Stimulated activated CD4-positive, alpha-beta T cell treated with anti-CD3 and anti-CD28 coated beads, TNF-alpha, amount 100 ng/mL, for 4 hours (primary cell): Measurements from ENCODE around the gene SELENOO.

Experiments used
- DNase-seq, 3 experiments: peaks; one replicate each; pipeline ENCODE4 v3.0.0-alpha.2; 2020; ENCODE audit warnings: low read depth in 3 of 3

Gene SELENOO

GRCh38 chr22:50238755-50239154 lies 37.9 kb downstream of the SELENOO start:
- no peak for DNase-seq

DNA sequence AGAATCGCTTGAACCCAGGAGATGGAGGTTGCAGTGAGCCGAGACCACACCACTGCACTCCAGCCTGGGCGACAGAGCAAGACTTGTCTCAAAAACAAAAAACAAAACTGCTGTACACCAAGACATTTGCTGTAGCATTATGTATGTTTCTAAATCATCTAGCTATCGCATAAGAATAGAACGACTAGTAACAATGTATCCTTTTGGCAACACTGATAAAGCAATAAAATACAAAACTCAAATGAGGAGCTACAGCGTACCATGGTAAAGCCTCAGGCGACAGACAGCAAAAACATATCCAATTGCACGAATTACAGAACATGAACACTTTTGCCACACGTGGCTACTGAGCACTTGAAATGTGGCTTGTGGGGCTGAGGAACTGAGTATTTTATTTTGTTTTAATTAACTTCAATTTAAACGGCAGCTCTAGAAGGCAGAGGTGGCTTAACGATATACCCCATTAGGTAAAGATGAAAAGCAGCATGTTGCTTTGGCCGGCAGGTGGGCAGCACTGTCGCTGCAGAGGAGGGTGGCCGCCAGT lies 41.7 kb downstream of the SELENOO start:
- DNase-seq, result no peak

DNA sequence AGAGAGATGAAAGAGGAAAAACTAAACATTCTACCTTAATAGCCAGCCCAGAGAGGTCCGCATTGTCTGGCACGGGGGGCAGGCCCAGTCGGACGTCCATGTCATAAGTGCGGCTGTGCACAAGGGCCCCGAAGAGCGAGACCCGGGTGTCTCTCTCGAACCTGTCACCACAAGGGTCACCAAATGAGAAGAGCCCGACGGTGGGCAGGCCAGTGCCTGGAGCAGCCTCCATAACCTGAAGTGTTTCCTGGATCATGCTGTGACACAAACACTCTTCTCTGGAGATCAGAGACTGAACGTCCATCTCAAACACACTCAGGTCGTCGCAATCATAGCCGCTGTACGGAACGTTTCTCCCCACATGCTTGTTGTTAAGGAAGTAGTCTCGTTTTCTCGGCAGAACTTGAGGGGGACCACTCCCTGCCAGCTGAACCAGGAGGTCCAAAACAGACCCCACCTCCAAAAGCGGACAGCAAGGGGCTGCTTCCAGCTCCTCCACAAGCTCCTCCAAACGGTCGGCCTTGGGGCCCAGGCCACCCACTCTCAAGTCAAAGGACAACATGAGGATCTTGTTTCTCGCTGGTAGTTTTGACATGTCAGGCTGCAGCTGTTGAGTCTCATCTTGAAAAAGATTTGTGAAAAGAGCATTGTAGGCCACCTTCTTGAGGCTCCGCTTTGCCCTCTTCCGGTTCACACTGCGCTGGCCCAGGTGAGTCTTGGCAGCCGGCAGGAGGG lies 43.0 kb downstream of the SELENOO start:
- no peak for DNase-seq

DNA sequence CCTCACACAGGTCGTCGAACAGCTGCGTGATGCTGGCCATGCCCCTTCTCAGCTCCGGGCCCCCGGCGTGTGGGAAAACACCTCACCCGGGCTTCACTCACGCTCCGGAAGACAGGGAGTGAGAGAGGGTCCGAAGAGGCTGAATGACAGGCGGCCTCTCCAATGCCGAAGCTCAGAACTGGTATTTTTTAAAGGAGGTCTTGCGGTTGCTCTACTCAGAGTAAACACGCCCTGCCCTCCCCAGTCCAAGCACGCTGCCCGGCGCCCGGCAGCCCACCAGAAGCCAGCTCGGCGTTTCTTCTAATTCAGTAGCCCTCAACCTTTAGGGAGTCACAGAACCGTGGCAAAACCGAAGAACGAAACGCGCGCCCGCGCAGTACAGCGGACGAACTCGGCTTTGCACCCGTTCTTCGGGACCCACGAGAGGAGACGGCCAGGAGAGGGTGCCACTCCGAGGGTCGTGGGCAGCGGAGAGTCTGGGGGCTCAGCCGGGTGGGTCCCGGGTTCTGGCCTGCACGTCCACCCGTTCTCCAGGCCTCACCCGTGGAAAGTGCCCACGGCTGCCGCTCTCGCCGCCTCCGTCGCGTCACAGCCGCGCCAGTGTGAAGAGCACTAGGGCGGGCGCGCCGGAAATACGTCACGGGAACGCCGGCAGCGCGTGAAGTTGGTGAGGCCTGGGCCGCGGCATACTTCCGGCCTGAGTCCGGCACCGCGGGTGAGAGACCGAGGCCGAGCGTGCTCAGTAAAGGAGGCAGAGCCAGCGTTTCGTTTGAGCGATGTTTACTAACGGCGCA lies 43.8 kb downstream of the SELENOO start, which contains the start of gene TUBGCP6:
TSS of gene TUBGCP6 (minus strand) at position 604 of the 794 bp plus-strand sequence. CDS start at position 40, 564 bp downstream.
- peak; percentile 83 to 91 (median 90) for DNase-seq

GRCh38 chr22:50245214-50246072 lies 44.6 kb downstream of the SELENOO start:
- peak in 1 of 3 experiments; percentile 70 for DNase-seq

DNA sequence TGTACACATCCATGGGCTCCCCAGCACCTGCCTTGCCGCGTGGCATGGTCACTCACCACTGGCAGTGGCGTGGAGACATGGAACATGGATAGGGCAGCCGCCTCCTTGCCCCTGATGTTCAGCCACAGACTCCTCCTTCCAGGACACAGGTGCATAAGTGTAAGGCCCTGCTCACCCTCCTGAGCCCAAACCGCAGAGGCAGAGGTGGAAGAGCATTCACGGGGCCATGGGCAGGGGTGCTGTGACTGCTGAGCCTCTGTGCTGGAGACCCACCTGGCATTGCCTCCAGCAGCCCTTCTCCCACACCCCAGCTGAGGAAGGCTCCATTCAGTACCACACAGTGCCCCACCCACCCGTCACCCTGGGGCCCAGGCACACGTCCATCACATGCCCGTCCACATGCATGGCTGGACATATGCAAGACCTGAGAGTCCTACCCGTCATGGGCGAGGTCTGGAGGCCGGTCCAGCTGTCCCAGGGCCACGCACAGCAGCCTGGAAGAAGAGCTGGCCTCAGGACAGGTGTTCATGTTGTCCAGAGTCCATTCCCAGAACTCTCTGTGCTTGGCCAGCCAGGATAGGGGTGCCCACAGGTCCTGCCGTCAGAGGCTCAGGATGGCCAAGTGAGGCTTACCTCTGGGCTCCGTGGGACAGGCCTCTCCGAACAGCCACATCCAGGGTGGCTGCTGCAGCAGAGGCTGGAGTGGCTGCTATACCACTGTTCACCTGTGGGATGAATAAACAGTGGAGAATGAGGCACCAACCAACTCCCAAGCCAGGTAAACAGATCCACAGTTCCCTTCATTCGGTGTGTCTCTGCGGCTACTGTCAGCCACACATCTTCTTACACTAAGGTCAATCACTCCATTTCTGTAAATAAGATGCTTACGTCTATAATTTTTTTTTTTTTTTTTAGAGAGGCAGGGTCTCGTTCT lies 45.7 kb downstream of the SELENOO start:
- DNase-seq, result no peak

- peak in 1 of 3 experiments; percentile 27 for DNase-seq
Observed at GRCh38 chr22:50247748-50248147, 46.9 kb downstream of the SELENOO start.

DNA sequence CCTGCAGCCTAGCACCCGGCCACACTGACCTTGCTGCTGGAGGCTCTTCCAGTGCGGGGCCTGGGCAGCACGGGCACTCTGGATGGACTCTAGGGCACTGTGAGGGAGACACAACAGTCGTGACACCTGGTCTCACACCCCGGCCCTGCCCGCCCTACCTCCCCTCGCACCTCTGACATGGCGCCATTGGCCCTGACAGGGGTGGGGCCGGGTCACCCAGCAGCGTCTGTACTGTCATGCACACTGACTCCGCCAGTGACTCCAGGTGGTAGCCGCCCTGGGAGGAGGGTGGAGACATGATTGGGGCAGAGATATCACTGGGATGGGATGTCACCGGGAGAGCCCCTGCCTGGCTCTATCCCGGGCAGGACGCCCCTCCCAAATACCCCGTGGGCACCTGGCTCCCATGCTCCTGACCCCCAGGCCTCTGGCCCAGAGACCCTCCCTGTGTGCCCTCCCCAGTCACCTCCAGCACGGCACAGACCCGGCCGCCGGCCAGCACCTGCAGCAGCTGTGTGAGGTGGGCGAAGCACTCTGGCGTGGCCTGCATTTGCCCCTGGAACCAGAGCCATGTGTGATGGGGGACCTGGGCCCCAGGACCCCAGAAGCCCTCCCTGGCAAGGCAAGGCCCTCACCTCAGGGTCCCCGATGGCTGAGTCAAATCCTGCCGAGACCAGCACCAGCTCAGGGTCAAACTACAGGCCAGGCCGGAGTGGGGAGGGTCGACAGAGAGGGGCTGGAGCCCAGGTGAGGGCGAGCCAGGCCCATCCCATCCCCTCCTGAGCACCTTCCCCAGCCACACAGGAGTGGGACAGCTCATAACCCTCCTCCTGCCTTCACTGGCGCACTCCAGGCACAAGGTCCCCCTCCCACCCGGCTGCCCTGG lies 47.6 kb downstream of the SELENOO start:
- no peak for DNase-seq

DNA sequence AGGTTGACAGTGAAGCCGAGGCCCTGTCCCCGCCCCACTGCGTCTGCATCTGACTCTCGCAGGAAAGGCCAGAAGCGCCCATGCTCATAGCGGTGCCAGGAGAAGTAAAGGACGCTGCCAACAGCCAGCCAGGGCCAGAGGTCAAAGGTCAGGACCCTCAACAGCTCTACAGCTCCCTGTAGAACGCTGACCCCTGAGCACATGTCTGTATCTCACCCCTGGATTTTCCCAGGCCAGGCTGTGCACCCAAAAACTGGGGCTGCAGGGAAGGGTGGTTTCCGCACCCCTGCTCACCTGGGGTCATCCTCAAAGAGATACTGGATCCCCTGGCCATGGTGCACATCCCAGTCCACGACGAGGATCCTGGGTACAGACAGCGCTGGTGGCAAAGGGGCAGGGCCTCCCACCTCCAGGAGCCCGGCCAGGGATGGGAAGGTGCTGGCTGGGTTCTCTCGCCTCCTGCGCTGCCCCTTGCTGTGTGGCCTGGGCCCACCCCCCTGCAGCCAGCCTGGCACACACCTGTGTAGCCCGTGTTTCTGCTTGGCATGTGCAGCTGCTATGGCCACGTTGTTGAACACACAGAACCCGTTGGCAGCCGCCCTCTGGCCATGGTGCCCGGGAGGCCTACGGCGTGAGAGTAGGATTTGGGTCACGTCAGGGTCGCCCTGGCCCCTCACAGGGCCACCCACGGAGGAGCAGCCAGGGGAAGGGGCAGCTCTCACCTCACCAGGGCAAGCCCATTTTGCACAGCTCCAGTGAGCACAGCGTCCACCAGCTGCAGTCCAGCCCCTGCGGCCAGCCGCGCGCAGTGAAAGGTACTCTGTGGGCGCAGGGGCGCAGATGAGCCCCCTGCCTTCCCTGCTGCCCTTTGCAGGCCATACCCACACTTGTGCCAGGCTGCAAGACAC lies 48.8 kb downstream of the SELENOO start:
- no peak for DNase-seq

DNA sequence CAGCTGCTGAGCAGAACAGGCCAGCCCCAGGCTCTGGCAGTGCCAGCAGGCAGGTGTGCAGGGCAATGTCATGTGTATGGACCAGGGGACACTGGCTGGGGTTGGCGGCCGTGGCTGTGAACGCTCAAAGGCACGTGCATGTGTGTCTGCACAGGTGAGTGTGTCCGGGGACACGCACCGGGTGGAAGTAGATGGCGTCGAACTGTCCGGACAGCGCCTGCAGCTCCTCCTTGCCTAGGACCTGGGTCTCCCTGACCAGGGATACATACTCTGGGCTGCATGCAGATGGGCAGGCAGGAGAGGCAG lies 49.4 kb downstream of the SELENOO start:
- DNase-seq, result no peak

DNA sequence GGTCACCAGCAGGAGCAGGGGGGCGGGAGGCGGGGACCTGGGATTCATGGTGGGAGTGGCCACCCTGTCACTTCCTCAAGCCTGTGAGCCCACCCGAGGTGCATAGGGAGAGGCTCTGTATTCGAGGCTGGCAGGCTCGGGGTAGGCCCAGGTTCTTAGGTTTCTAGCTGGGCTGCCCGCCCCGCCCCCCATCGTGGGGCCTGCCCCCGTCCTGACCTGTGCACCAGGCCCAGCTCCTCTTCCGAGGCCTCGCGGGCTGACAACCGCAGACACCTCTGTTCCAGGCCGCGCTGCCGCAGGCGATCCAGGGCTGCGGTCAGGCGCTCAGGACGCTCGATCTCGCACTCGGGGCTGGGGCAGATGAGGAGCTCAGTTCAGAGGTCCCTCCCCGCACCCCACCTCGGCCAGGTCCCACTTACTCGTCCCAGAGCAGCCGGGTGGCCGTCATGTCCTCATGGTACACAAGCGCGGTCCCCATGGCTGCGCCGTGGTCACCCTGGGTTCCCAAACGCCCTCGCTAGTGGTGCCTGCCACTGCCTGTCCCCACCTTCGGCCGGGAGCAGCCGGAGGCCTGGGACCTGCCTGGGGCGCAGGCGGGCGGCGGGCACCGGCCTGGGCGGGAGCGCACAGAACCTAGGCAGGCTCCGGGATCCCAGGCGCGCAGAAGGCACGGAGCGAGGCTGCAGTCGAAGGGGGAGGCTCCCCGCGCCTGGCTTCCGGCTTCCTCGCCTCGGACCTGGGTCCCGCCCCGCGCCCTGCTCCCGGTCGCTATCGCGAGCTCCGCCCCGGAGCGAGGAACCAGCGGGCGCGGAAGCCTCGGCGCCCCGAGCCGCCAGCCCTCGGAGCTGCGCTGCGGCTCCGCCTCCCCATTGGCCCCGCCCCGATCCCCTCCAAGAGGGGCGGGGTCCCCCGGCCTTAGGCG lies 50.0 kb downstream of the SELENOO start, which contains the start of gene HDAC10:
TSS of gene HDAC10 (minus strand) at position 711 of the 922 bp plus-strand sequence. CDS start at position 478, 233 bp downstream.
- peak; percentile 54 to 62 (median 55) for DNase-seq

DNA sequence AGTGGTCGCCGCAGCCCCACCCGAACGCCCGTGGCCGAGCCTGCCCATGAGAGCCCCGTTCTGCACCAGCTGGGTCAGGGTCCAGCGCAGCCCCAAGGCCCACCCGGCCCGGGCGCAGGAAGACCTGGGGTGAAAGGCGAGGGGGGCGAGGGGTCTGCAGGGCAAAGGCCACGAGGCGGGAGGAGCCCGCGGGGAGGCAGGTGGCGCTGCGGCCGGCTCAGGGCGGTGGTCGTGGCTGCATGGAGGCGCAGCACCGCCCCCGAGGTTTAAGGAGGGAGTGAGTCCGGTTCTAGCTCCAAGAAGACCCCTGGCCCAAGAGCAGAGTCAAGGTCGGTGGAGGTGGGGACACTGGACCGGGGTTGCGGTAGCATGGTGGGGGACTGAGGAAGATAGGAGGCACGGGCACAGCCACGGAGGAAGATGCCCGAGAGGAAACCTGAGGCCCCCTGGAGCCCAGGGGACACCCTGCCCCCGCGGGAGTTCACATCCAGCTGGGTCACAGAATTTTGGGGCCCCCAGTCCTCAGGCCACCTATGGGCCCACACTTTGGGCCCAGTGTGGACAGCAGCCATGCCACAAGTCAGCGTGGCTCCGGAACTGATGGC lies 50.8 kb downstream of the SELENOO start:
- no peak for DNase-seq

GRCh38 chr22:50252082-50253045 lies 51.6 kb downstream of the SELENOO start:
- DNase-seq, result peak; percentile 49 to 58 (median 54)

DNA sequence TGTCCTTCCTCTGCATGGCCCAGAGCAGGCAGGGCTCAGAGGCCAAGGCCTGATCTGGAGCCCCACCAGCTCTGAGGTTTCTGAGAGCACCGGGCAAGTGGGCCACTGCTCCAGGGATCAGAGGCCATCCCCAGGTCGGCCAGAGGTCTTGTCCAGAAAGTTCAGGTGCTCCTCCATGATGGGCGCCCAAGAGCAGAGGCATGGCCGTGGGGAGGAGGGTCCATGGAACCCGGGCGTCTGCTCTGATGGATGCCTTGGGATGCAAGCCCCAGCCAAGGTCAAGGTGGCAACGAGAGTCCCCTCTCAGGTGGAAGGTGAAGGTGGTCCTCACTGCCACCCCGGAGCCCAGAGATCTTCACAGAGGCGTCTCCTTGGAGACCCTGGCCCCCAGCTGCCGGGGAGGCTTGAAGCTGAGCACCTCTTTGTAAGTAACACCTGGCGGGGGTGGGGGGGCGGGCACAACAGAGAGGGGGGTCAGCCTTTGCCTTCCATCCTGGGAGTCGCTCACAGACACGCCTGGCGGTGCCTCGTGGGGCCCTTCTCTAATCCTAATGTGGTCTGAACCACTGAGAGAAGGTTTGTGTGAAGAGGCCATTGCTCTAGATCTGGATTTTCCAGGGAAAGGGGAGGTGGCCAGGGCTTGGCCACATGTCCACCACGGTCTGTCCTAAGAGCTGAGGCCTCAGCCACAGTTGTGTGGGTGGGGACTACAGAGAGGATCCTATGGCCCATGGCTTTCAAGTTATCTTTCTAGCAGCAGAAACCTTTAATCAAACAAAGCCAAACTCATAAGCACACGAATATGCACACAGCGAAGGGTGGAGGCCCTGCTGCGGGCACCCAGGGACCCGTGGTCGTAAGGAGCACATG lies 52.5 kb downstream of the SELENOO start:
- DNase-seq, result no peak

DNA sequence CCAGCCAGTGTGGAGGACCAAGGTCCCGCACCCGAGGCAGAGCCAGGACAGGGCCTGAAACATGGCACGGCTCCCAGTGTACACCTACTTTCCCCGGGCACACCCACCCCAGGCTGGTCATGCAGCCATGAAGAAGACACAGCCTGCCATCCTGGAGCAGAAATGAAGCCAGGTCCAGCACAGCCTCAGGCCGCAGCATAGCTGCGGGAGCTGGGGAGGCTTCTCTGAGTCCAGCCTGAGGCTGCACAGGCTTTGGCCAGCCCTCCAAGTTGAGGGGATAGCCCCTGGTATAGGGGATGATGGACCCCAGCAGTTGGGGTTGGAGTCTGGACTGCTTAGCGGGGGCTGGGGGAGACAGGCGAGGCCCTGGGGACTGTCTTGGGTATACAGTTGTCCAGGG lies 53.1 kb downstream of the SELENOO start:
- no peak for DNase-seq
